Liver (tissue), 9 donors: ENCODE results near the gene SPRYD7. TPM values are rescaled to one million over a fixed set of nuclear protein-coding genes. Genes with fewer than 3 reads are reported as not detected.

Source experiments
- DNase-seq: peaks from one replicate; pipeline ENCODE4 v3.0.0-alpha.2; 2017; ENCODE audit warnings: low spot score
- H3K27ac ChIP-seq, 2 donors: one replicate each; pipeline ENCODE4 v1.7.0; 2013; ENCODE audit warnings: inconsistent platforms in 2 of 2, low read length in 2 of 2, control low read depth in 1 of 2, low read depth in 1 of 2, mild to moderate bottlenecking in 1 of 2
- H3K27me3 ChIP-seq, 4 donors: one replicate each; pipeline versions ENCODE4 v1.6.1 to v1.7.0; 2013; ENCODE audit warnings: low read length in 3 of 4, inconsistent platforms in 1 of 4, mild to moderate bottlenecking in 1 of 4, moderate library complexity in 1 of 4; ENCODE audit not compliant: control insufficient read depth in 4 of 4, insufficient read depth in 4 of 4
- H3K36me3 ChIP-seq, 4 donors: one replicate each; pipeline versions ENCODE4 v1.6.1 to v1.7.0; 2013; ENCODE audit warnings: low read length in 3 of 4, mild to moderate bottlenecking in 3 of 4, low read depth in 1 of 4, moderate library complexity in 1 of 4; ENCODE audit not compliant: control insufficient read depth in 4 of 4, insufficient read depth in 3 of 4
- H3K4me1 ChIP-seq, 4 donors: one replicate each; pipeline versions ENCODE4 v1.6.1 to v1.7.0; 2013; ENCODE audit warnings: low read length in 3 of 4, mild to moderate bottlenecking in 3 of 4, moderate library complexity in 1 of 4; ENCODE audit not compliant: control insufficient read depth in 4 of 4, insufficient read depth in 4 of 4
- H3K4me3 ChIP-seq, 3 donors: one replicate each; pipeline versions ENCODE4 v1.6.1 to v1.7.0; 2013; ENCODE audit warnings: low read length in 3 of 3, control low read depth in 1 of 3, low read depth in 1 of 3, mild to moderate bottlenecking in 1 of 3
- H3K9ac ChIP-seq, 2 donors: one replicate each; pipeline ENCODE4 v1.7.0; 2013; ENCODE audit warnings: low read length in 2 of 2, mild to moderate bottlenecking in 2 of 2, moderate library complexity in 2 of 2, control low read depth in 1 of 2, low read depth in 1 of 2
- H3K9me3 ChIP-seq, 4 donors: one replicate each; pipeline versions ENCODE4 v1.6.1 to v1.7.0; 2013; ENCODE audit warnings: low read length in 3 of 4; ENCODE audit not compliant: control insufficient read depth in 4 of 4
- ATF3 ChIP-seq: IDR thresholded peaks from 2 replicates; pipeline ENCODE4 v1.6.1; 2016; ENCODE audit warnings: antibody characterized with exemption
- CTCF ChIP-seq: fragments of 150-350 bp; IDR thresholded peaks from 2 replicates; pipeline ENCODE4 v1.5.1; 2017; ENCODE audit warnings: improper control_type of control experiment, low read depth, low read length; ENCODE audit not compliant: missing input control
- EGR1 ChIP-seq, 2 donors: IDR thresholded peaks; 2 replicates each; pipeline ENCODE4 v1.6.1; 2016 to 2018; ENCODE audit warnings: antibody characterized with exemption in 2 of 2, low read depth in 2 of 2
- FOXA1 ChIP-seq: IDR thresholded peaks from 2 replicates; pipeline ENCODE4 v1.6.1; 2016; ENCODE audit warnings: antibody characterized with exemption
- FOXA2 ChIP-seq: IDR thresholded peaks from 2 replicates; pipeline ENCODE4 v1.6.1; 2016; ENCODE audit warnings: antibody characterized with exemption
- GABPA ChIP-seq, 2 donors: IDR thresholded peaks in 1 of 2; conservative IDR thresholded peaks in 1 of 2; 2 replicates each; pipeline ENCODE4 v1.6.1; 2016; ENCODE audit warnings: antibody characterized with exemption in 2 of 2, mild to moderate bottlenecking in 1 of 2, moderate library complexity in 1 of 2
- HNF4A ChIP-seq, 2 donors: conservative IDR thresholded peaks; 2 replicates each; pipeline ENCODE4 v1.6.1; 2016; ENCODE audit warnings: antibody characterized with exemption in 2 of 2, mild to moderate bottlenecking in 2 of 2
- HNF4G ChIP-seq: IDR thresholded peaks from 2 replicates; pipeline ENCODE4 v1.6.1; 2016; ENCODE audit warnings: antibody characterized with exemption
- JUND ChIP-seq, 2 donors: IDR thresholded peaks; 2 replicates each; pipeline ENCODE4 v1.6.1; 2016; ENCODE audit warnings: antibody characterized with exemption in 2 of 2
- NR2F2 ChIP-seq: IDR thresholded peaks from 2 replicates; pipeline ENCODE4 v1.6.1; 2016; ENCODE audit warnings: antibody characterized with exemption
- RAD21 ChIP-seq, 2 donors: IDR thresholded peaks; 2 replicates each; pipeline ENCODE4 v1.6.1; 2016; ENCODE audit warnings: antibody characterized with exemption in 2 of 2, mild to moderate bottlenecking in 2 of 2
- REST ChIP-seq: IDR thresholded peaks from 2 replicates; pipeline ENCODE4 v1.6.1; 2016; ENCODE audit warnings: antibody characterized with exemption, mild to moderate bottlenecking
- RXRA ChIP-seq, 2 donors: IDR thresholded peaks; 2 replicates each; pipeline ENCODE4 v1.6.1; 2017 to 2018; ENCODE audit warnings: antibody characterized with exemption in 2 of 2, mild to moderate bottlenecking in 1 of 2
- SP1 ChIP-seq: IDR thresholded peaks from 2 replicates; pipeline ENCODE4 v1.6.1; 2018; ENCODE audit warnings: antibody characterized with exemption, mild to moderate bottlenecking
- YY1 ChIP-seq: IDR thresholded peaks from 2 replicates; pipeline ENCODE4 v1.6.1; 2016; ENCODE audit warnings: antibody characterized with exemption, mild to moderate bottlenecking
- WGBS: extraction: QIAGEN DNeasy Blood & Tissue Kit; methylation state at CpG from one replicate; pipeline ENCODE4 v1.1.7; 2013; 5-methylcytosine and 5-hydroxymethylcytosine counted together
- polyA plus RNA-seq, 2 donors: library from polyadenylated mRNA; stranded (reverse) in 1 of 2; unstranded in 1 of 2; fragments of 200-250 nt in 1 of 2; fragments of >200 nt in 1 of 2; fragmentation: Nextera tagmentation in 1 of 2; extraction: Ambion mirVana in 1 of 2; gene quantifications; one replicate each; pipeline versions ENCODE4 v1.2.1 to v1.2.3, GENCODE V29; 2013 to 2015
- total RNA-seq, 2 donors: library from RNA; depleted of rRNA; stranded (reverse); fragments of >200 nt; gene quantifications; one replicate each; pipeline ENCODE4 v1.2.3, GENCODE V29; 2014
- TF ChIP-seq, protein P1 (sequence below): IDR thresholded peaks from 2 replicates; pipeline ENCODE4 v1.6.1; 2016; ENCODE audit warnings: antibody characterized with exemption
- donor health status: healthy.
- donor health status: healthy.
- donor health status: healthy.
- donor health status: healthy.
- donor health status: healthy.

SPRYD7 gene
- total and polyA plus RNA-seq, 4 donors, result 3.7 to 10.1 (median 4.8) TPM

DNA sequence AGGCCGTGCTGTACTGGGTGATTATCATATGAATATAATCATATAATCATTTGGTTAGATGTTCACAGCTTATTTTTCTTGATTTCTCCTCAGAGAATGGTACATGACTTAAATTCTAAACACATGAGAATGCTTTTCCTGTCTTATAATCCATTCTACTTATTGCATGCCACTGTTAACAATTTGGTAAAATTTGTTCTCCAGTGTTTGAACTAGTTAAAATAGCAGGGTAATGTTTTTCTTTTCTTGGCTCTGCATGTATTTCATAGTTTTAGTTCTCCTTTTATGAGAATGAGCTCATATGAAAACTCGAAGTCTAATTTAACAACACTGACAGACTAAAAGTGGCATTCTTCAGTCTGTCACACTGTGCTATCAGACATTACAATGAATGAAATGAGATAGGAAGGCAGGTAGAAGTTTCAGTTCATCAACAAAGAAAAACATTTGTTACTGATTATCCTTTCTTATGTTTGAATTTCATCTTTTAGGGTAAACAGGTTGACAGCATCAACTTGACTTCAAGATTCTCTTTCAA is 10.2 kb downstream of the SPRYD7 start:
- peaks cover 4 to 27% (median 21%) of the 10 kb centered on the region in 4 donors for H3K36me3 ChIP-seq

DNA sequence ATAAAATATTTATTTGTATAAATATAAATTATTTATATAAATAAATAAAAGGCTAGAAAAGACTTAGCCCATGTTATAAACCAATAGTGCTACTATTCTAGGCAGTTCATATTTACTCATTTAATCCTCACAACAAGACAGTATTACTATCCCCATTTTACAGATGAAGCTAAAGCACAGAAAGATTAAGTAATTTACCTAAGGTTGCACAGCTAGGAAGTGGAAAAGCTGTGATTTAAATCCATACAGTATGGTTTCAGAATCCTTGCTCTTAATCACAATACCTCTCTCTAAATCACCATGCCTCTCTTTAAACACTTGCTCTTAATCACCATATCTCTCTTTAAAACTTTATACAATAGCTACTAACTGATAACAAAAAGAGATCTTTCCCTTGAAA is 13.8 kb downstream of the SPRYD7 start:
- no peak for DNase-seq
- H3K9me3 ChIP-seq, result no peaks in the 10 kb centered on the region
- no peak overlapping the region for H3K9ac ChIP-seq
- H3K27me3 ChIP-seq, result no peaks in the 10 kb centered on the region
- no peak overlapping the region for H3K4me3 ChIP-seq
- peaks cover 5 to 34% (median 23%) of the 10 kb centered on the region in 4 donors for H3K36me3 ChIP-seq
- H3K27ac ChIP-seq, result no peak overlapping the region
- no peaks in the 10 kb centered on the region for H3K4me1 ChIP-seq
- TF ChIP-seq JUND (IDR thresholded peaks at IDR 0.05) (no peak), NR2F2 (no peak), GABPA (IDR thresholded peaks at IDR 0.05 in 1 of 2, conservative IDR thresholded peaks at IDR 0.05 in 1 of 2) (no peak), YY1 (no peak), RAD21 (IDR thresholded peaks at IDR 0.05) (no peak), HNF4A (conservative IDR thresholded peaks at IDR 0.05) (no peak), SP1 (no peak), FOXA2 (no peak), FOXA1 (no peak), REST (no peak)

More for the DNA sequence above, 10.2 kb downstream of the SPRYD7 start:
- WGBS, result 88% methylated on average over 2 of the region's 2 CpGs
- Histone ChIP-seq H3K9me3 (no peaks in the 10 kb centered on the region), H3K4me1 (no peaks in the 10 kb centered on the region), H3K27me3 (no peaks in the 10 kb centered on the region), H3K27ac (no peak overlapping the region), H3K9ac (no peak overlapping the region), H3K4me3 (no peak overlapping the region)
- TF ChIP-seq NR2F2, result no peak
- TF ChIP-seq EGR1 (IDR thresholded peaks at IDR 0.05; ENCODE audit: low read depth in 2 of 2), result no peak
- no peak for TF ChIP-seq HNF4A (conservative IDR thresholded peaks at IDR 0.05)
- TF ChIP-seq CTCF, result no peak
- TF ChIP-seq, protein P1, sequence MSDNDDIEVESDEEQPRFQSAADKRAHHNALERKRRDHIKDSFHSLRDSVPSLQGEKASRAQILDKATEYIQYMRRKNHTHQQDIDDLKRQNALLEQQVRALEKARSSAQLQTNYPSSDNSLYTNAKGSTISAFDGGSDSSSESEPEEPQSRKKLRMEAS, result no peak
- no peak for TF ChIP-seq HNF4G
- no peak for TF ChIP-seq JUND (IDR thresholded peaks at IDR 0.05)
- no peak for TF ChIP-seq YY1
- no peak for TF ChIP-seq FOXA1
- TF ChIP-seq ATF3, result no peak
- no peak for TF ChIP-seq GABPA (IDR thresholded peaks at IDR 0.05 in 1 of 2, conservative IDR thresholded peaks at IDR 0.05 in 1 of 2)
- no peak for TF ChIP-seq REST
- no peak for TF ChIP-seq RXRA (IDR thresholded peaks at IDR 0.05)
- no peak for DNase-seq
